ENCODE results near the gene ANKRD18A. TPM values are rescaled to one million over a fixed set of nuclear protein-coding genes. Genes with fewer than 3 reads are reported as not detected.

ANKRD18A gene
- not detected in 2 replicates for total RNA-seq

GRCh38 chr9:38620483-38621433 lies at the start of gene ANKRD18A:
Gene ANKRD18A (minus strand): TSS chr9:38620596. CDS start chr9:38620285, 311 bp downstream.

Other genes with a start within 250 kb of the ANKRD18A start
- gene ALDH1B1, start 227.9 kb downstream of the ANKRD18A start, total RNA-seq, result 18.7 and 24.5 TPM in 2 replicates
- 0.12 TPM in 1 of 2 replicates, not detected in the other for gene IGFBPL1, start 196.1 kb downstream of the ANKRD18A start, total RNA-seq
- gene FAM240B, start 99.5 kb upstream of the ANKRD18A start, total RNA-seq, result not detected in 2 replicates